OCI-LY3 (cell line): ENCODE measurements around the gene BTBD2.

Experiments used
- CTCF ChIP-seq: fragments of 200-600, 300-600 bp; sonication (generic); IDR thresholded peaks from 2 replicates; pipeline ENCODE4 v1.5.1; 2014; ENCODE audit warnings: antibody characterized with exemption, low read length, low read depth
- EZH2phosphoT487 ChIP-seq: fragments of 200-600 bp; shearing (Covaris generic); IDR thresholded peaks from 2 replicates; pipeline ENCODE4 v1.6.1; 2018; ENCODE audit warnings: antibody characterized with exemption, mixed run types, low read depth

GRCh38 chr19:1942078-1942933 lies 73.2 kb downstream of the BTBD2 start:
- TF ChIP-seq CTCF (no peak), EZH2phosphoT487 (no peak)
